HG03175 (cell line): ENCODE data around the gene PRCC.

Source experiments
- ATAC-seq: cut with Tn5 transposase; IDR thresholded peaks from one replicate; pipeline ENCODE4 v1.9.1; 2021; ENCODE audit warnings: mild to moderate bottlenecking, moderate library complexity; ENCODE audit not compliant: unreplicated experiment

PRCC gene, protein sequence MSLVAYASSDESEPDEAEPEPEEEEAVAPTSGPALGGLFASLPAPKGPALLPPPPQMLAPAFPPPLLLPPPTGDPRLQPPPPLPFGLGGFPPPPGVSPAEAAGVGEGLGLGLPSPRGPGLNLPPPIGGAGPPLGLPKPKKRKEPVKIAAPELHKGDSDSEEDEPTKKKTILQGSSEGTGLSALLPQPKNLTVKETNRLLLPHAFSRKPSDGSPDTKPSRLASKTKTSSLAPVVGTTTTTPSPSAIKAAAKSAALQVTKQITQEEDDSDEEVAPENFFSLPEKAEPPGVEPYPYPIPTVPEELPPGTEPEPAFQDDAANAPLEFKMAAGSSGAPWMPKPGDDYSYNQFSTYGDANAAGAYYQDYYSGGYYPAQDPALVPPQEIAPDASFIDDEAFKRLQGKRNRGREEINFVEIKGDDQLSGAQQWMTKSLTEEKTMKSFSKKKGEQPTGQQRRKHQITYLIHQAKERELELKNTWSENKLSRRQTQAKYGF

DNA sequence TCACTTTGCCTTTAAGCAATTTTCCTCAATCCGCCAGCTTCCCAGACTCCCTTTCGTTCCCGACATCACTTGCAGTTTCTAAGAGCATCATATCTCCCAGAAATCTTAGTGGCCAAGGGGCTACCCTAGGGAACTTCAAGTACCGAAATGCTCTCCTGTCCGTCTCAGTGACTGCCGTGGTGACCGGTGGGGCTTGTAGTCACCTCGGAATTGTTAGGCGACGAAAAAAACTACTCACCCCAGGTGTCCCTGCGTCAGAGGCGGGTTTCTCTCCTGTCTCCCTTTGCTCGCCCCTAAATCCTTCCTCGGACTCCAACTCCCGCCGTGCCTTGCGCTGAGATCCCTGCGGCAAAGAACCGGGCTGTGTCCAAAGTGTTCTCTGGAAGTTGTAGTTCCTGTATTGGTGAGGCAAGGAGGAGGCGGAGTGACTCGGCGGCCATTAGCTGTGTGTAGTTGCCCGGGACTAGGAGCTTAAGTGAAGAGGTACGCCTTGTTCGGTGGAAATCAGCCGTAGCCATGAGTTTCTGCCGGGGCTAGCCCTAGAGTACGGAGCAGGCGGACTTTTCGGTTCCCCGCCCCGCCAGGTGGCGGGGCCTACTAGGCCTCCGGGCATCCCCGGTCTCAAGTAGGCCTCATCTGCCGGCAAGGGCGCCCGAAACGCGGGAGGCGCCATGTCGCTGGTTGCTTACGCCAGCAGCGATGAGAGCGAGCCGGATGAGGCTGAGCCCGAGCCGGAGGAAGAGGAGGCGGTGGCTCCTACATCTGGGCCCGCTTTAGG lies at the start of gene PRCC:
Gene PRCC (plus strand): TSS at position 435 of the 778 bp plus-strand sequence. CDS start 237 bp downstream, at position 672.
- ATAC-seq = peak; percentile 95

DNA sequence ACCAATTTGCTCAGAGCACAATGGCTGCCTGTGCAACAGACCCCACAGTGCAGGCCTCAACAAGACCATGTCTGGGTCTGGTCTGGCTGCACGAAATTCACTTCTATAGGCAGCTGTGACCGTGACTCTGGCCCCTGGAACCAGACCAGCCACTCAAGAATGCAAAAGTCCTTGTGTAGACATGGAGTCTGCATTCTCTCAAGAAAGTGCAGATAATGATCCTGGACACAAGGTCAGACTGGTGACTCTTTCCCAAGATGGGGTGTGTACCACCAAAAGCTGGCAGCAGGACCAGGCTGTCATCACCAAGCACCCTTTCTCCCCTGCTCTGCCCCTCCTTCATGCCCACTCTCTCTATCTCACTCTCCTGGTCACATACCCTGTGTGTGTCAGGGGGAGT lies 46.2 kb upstream of the PRCC start:
- no peak for ATAC-seq

DNA sequence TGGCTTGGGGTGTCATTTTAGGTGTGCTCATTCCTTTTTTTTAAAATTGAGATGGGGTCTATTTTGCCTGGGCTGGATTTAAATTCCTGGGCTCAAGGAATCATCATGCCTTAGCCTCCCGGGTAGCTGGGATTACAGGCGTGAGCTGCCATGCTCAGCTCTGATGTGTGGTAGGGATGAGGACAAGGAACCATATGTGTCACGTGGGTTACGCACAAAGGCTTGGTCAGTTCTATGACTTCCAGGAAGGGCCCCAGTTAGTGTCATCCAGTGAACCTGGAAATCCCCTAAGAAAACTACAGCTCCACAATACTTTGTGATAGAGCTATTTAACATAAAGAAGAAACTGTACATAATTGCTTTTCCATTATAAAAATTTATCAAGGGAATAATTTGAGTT lies 45.8 kb upstream of the PRCC start:
- no peak for ATAC-seq

DNA sequence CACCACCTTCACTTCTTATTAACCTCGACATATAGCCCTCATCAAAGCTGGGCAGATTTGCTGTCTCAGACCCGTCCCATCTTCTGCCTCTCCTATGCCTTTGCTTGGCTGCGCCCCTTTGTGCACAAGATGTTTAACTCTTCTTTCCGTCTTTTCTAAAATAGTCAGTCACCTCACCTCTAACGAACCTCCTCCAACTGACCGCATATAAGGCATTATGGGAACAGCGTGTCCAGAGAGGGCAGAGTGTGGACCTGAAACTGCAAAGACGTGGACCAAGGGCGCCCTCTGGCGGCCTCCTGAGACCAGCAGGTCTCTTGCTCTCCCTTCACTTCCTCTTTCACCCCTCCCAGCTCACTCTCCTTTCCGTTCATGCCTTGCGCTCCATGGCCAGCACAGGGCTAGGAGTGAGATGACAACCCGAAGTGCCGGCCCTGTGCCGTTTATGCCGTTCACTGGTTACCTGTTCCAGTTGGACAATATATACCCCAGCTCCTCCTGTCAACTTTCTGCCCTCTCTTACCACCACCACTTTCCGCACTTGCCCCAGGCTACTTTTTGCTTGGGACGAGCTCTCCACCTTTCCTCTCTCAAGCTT lies 41.6 kb upstream of the PRCC start:
- no peak for ATAC-seq

DNA sequence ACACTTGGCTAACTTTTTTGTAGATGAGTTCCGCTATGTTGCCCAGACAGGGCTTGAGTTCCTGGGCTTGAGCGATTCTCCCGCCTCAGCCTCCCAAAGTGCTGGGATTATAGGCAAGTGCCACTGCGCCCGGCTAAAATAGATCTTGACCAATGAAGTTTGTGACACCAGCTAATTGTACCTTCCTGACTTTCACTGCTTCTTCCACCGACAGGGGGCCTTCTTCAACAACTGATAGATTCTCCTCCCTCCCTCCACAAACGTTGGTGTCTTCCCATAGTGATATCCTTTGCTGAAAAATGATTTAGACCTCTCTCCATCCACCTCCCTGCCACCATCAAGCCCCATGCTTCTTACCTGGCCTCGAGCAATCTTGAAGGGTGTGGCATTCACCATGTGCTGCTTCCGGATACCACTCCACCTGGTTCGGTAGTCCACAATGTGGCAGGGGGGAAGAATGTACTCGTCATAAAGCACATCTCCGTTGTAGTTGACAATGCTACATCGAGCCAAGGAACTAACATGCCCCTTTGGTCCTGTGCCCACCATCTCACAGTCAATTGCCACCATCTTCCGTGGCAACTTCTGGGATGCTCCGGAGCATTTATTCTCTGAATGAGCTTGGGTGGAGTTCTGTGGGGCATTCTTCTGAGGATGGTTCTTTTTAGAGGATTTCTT lies 40.6 kb upstream of the PRCC start:
- no peak for ATAC-seq

DNA sequence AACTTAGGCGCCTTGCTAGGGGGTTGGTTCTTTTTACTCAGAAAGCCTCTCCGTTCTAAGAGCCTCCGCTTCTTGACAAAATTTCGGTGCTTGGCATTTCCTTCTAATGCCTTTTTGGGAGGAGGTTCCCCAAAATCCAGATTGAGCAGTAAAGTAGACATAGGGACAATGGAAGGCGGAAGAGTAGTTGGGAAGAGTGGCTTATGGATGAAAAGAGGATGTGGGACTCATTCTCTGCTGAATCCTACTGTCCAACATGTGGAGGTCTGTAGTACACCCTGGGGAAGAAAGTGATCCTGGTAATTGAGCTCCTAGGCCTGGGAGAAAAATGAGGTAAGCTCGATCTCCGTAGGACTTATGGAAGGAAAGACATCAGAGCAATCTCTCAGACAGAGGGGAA lies 39.8 kb upstream of the PRCC start:
- no peak for ATAC-seq

DNA sequence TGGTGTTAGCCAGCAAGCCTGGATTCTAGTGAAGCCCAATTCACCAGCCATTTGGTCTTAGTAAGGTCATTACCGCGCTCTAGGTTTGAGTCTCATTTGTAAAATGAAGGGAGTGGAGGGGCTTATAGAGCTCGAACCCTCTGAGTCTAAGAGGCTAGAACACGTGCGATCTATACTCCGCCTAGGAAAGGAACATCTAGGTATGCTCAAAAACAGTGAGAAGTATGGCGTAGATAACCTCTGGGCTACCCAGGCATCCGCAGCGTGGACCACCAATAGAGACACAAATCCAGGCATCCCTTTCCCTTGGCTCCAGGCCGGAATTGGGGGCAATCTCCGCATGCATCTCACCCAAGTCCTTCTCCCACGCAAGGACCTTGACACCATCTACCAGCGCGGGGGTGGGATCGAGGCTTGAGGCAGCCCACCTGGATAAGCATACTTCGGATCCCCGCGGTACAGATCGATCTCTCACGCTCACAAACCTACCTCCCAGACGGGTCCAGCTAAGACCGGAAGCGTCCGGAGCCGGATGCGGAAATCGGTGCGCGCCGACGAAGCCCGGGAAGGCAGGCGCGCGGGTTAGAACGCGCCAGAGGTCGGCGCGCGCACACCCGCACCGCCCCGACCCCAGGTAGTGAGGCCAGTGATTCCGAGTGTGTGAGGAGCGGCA lies 39.3 kb upstream of the PRCC start, which contains the start of gene METTL25B:
Gene METTL25B (plus strand): TSS at position 544 of the 673 bp plus-strand sequence. CDS start 636 bp downstream, outside the sequence.
- peak; percentile 62 for ATAC-seq

DNA sequence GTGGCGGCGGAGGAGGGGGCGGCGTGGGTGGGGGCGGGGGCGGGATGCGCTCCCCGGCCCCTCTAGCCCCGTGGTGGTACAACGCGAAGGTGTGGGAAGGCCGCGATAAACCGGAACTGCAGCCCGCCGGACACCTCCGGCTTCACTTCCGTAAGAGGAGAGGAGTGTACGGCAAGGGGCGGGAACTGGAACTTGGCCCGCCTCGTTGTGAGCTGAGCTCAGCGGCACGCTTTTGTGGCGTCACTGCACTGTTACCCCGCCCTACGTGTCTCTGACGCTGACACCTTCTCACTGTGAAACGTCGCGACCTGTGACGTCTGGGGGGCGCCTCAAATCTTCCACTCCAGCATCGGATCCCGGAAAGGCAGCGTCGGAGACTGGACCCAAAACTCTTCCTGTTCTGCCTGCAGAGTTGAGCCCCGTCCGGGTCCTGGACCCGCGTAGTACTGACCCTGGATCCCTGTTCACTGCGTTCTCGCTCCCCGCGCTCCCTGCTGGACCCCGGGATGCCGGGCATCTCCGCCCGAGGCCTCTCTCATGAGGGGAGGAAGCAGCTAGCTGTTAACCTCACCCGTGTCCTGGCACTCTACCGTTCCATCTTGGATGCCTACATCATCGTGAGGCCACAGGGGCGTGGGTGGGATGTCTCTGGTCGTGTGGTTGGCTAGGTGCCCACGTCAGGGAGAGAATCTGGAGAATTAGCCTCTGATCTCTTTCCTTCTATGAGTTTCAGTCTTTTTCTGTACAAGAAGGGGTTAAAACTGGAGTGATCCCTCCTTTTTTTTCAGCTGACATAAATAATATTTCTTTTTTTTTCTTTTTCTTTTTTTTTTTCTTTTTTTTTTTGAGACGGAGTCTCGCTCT lies 38.5 kb upstream of the PRCC start, which contains the start of gene ISG20L2:
Gene ISG20L2 (minus strand): TSS at position 168 of the 864 bp plus-strand sequence. CDS start 1,114 bp downstream, outside the sequence.
- ATAC-seq = peak; percentile 90

DNA sequence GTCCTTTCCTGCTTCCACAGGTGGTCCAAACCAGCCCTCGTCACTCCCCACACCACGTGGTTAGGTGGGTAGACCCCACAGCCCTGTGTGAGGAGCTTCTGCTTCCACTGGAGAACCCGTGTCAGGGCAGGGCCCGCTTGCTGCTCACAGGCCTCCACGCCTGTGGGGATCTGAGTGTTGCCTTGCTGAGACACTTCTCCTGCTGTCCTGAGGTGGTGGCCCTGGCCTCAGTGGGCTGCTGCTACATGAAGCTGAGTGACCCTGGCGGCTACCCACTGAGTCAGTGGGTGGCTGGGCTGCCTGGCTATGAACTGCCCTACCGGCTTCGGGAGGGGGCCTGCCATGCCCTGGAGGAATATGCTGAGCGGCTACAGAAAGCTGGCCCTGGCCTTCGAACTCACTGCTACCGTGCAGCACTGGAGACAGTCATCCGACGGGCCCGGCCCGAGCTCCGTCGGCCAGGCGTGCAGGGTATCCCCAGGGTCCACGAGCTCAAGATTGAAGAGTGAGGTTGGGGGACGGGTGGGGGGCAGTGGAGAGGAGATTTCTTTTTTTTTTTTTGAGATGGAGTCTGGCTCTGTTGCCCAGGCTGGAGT lies 33.2 kb upstream of the PRCC start:
- no peak for ATAC-seq

DNA sequence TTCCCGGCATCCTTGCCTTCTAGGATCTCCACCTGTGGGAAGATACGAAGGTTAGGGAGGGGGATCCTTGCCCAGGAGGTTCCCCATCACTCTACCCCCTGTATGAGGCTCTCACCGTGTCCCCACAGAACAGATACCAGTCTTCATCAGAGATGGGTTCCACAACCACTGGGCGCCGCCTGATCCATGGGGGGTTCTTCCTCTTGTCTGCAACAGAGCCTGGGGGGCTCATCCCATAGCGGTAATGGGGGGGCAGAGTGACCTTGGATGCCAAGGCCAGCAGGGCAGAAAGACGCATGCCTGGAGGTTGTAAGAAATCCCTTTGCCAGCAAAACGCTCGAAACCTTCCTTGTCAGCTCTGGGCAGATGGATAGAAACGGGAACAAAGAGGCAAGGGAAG lies 28.9 kb upstream of the PRCC start:
- ATAC-seq = no peak

DNA sequence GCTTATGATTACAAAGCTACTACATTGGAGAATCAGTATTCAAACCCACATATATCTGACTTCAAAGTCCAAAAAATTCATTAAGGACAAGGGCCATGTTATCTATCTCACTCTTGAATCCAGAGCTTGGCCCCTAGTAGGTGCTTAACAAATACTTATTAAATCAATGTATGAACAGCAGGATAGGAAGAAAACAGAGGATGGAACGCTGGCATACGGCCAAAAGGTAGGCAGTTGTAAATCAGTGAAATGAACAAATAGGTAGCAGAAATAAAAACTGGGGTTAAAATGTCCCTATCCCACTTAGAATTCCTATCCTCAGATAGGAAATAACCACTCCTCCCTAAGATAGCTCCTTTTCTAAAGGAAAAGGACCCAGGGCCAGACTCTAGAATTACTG lies 28.4 kb upstream of the PRCC start:
- ATAC-seq = no peak

DNA sequence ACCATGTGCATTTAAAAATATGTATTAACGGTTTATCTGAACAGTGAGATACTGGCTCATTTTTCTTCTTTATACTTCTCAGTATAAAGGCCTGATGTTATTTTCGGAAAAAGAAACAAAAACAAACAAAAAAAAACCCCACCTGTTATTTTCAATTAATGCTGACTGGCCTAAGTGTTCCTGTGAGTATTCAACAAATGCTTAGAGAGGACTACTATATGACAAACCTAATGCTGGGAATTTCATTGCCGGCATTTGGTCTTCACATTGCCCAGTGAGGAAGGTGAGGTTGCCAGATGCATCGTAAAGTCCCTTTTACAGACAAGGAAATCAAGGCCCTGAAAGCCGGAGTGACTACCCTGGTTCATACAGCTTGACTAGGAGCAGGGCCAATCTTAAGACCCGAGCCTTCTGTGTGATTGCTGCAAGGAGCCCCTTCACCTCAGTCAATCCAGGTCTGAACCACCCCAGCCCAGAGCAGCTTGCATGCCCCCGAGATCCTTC lies 27.0 kb upstream of the PRCC start:
- ATAC-seq = no peak

DNA sequence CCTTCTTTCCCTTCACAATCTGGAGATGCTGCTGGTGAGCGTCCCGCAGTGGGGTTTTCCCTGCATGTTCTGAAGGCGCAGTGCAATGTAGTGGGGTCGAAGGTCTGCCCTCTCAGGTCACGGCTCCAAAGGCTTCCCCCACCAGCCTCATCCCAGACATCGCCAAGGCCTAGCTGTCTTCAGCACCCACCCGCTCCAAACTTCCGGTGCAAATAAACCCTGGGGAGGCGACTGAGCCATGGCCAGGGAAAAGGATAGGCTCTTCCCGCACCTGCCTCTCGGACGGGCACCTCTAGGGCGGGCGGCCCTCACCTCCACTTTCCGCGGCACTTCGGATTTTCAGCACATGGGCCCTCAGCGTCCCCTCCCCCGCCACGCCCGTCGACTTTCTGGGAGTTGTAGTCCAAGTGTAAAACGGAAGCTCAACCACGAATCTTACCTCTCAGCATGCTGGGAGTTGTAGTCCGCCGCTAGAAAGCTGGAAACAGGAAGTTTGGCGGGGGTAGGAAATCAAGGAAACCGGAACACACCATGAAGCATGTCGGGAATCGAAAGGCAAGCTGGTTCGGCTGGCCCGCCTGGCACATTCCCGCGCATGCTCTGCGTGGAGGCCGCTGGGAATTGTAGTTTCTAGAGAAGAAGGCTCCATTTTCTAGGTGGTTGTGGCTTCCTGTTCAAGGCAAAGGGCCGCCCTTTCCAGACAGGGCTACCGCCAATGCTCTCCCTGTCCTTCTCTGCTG lies 26.4 kb upstream of the PRCC start, which contains the start of gene MRPL24:
Gene MRPL24 (minus strand): TSS at position 348 of the 740 bp plus-strand sequence. CDS start 2,384 bp downstream, outside the sequence.
- ATAC-seq = peak; percentile 86

DNA sequence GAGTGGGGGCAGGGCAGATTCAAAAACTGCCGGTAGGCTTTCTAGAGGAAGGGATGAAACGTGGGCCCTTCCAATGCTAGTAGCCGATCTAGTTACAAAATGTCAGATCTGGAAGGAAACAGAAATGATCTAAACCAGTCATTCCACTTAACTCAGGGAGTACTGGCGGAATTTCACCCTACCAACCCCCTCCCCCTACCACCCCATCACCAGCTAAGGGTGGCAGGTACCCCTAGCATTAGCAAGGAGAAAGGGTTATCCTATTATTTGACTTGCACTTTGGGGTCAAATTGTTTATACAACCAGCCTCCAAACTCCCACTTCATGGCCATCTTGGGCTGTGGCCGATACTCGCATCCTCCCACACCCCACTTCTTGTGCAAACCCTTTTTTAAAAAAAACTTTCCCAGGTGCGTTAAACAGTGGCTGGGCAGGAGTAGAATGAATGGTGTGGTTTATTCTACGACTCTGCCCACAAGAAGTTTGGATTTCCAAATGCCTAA lies 25.8 kb upstream of the PRCC start:
- ATAC-seq = no peak

DNA sequence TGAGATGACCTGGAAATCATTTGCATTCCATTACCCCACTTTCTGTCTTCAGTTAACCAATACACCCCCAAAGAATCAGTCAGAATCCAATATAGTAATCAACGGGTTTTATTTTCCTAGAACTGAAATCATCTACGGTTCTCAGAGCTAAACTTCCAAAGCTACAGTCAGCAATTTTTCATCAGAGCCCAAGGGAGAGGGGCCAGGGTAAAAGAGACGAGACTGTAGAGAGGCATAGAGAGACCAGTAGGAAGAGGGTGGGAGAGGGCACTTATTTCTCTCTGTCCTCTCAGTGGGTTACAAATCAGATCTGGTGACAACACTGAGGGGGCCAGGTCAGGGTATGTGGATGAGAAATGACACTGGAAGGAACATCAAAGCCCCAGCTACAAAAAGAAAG lies 25.3 kb upstream of the PRCC start:
- no peak for ATAC-seq

DNA sequence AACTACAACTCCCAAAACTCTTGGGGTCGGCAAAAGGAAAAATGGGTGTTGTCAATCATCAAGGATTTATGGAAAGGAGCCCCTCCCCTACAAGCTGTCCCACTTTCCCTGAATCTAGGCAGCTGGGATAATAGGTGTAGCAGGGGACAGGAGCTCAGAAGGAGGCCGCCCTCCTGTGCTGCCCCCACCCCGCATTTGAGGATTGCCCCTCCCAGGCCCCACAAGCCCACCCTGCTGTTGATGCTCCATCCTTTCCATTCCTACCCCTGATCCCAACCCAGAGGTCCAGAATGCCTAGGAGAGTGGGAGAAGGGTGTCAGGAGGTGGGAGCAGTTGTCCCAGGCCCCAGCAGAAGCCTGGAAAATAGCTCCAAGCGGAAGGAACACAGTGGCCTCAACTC lies 24.5 kb upstream of the PRCC start:
- no peak for ATAC-seq
